ENCODE data around the gene MBOAT1.
A peak's percentile ranks its signal among the peaks of the same experiment; 100 is the strongest.
"Not testable (repeated sequence)": the region's sequence is repeated elsewhere in the genome, so short reads cannot be mapped to it uniquely, and the experiment has no call there.

MBOAT1 gene

GRCh38 chr6:20146831-20147230 is 65.4 kb downstream of the MBOAT1 start:
- 0 out of 2 replicates have a peak, but pooled peaks have one; percentile 18 for TF ChIP-seq EGR2 (tag by site-specific recombination; IDR thresholded peaks at IDR 0.05; ENCODE audit: low read depth)
- H3K4me3 ChIP-seq (ENCODE audit: low read depth, low read length); POLR2A ChIA-PET; H3K36me3 ChIP-seq (ENCODE audit: control insufficient read depth in 2 of 2, insufficient read depth in 1 of 2, low read length in 2 of 2); H3K4me1 ChIP-seq (ENCODE audit: control insufficient read depth, insufficient read depth, low read length); H3K9me3 ChIP-seq (ENCODE audit: control insufficient read depth, insufficient read depth, low read depth, low read length); H3K27ac ChIP-seq (ENCODE audit: extremely low read depth, low read depth, low read length): not testable (repeated sequence)
- CTCF ChIA-PET = interaction anchor here (1.1 kb wide), 1 partner anchor 10 kb away, joined by 3 read pairs; no protein-coding TSS in a partner anchor

- peaks cover 0 to 4% of the 10 kb centered on the region in 2 experiments; a peak in 1 of 3 replicates for H3K36me3 ChIP-seq (ENCODE audit: control insufficient read depth in 2 of 2, insufficient read depth in 1 of 2, low read length in 2 of 2)
- no peaks in the 10 kb centered on the region for H3K9me3 ChIP-seq (ENCODE audit: control insufficient read depth, insufficient read depth, low read depth, low read length)
- no peak overlapping the region for H3K4me3 ChIP-seq (ENCODE audit: low read depth, low read length)
- TF ChIP-seq ZNF626 (tag by site-specific recombination; IDR thresholded peaks at IDR 0.05) = no peak
- TF ChIP-seq ZNF776 (tag by site-specific recombination; IDR thresholded peaks at IDR 0.05; ENCODE audit: borderline replicate concordance) = no peak
- no peak for TF ChIP-seq ZBTB6 (tag by site-specific recombination; IDR thresholded peaks at IDR 0.05)
- TF ChIP-seq ZNF670 (tag by site-specific recombination; IDR thresholded peaks at IDR 0.05; ENCODE audit: low read depth) = no peak
- TF ChIP-seq ZNF654 (tag by site-specific recombination; IDR thresholded peaks at IDR 0.05; ENCODE audit: low read depth) = no peak
- TF ChIP-seq ZNF768 (tag by site-specific recombination; IDR thresholded peaks at IDR 0.05) = no peak
- no peak for TF ChIP-seq ZNF341 (tag by site-specific recombination; IDR thresholded peaks at IDR 0.05; ENCODE audit: low read depth)
- TF ChIP-seq ZSCAN4 (tag by site-specific recombination; IDR thresholded peaks at IDR 0.05) = no peak
- no peak for TF ChIP-seq ZNF785 (tag by site-specific recombination; IDR thresholded peaks at IDR 0.05)
- no peak for TF ChIP-seq ZNF623 (tag by site-specific recombination; IDR thresholded peaks at IDR 0.05)
- TF ChIP-seq, protein P1, sequence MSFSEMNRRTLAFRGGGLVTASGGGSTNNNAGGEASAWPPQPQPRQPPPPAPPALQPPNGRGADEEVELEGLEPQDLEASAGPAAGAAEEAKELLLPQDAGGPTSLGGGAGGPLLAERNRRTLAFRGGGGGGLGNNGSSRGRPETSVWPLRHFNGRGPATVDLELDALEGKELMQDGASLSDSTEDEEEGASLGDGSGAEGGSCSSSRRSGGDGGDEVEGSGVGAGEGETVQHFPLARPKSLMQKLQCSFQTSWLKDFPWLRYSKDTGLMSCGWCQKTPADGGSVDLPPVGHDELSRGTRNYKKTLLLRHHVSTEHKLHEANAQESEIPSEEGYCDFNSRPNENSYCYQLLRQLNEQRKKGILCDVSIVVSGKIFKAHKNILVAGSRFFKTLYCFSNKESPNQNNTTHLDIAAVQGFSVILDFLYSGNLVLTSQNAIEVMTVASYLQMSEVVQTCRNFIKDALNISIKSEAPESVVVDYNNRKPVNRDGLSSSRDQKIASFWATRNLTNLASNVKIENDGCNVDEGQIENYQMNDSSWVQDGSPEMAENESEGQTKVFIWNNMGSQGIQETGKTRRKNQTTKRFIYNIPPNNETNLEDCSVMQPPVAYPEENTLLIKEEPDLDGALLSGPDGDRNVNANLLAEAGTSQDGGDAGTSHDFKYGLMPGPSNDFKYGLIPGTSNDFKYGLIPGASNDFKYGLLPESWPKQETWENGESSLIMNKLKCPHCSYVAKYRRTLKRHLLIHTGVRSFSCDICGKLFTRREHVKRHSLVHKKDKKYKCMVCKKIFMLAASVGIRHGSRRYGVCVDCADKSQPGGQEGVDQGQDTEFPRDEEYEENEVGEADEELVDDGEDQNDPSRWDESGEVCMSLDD (tag by site-specific recombination; IDR thresholded peaks at IDR 0.05) = no peak
- no peak for TF ChIP-seq ZNF292 (tag by site-specific recombination; IDR thresholded peaks at IDR 0.05; ENCODE audit: borderline replicate concordance, low read depth)
- no peak for TF ChIP-seq ZNF350 (tag by site-specific recombination; IDR thresholded peaks at IDR 0.05)
- no peak for TF ChIP-seq SP7 (tag by site-specific recombination; IDR thresholded peaks at IDR 0.05)
- no peak for TF ChIP-seq HOXA7 (CRISPR knock-in tag; IDR thresholded peaks at IDR 0.05; ENCODE audit: borderline replicate concordance)
- TF ChIP-seq ZNF549 (tag by site-specific recombination; IDR thresholded peaks at IDR 0.05) = no peak
- no peak overlapping the region for H3K27ac ChIP-seq (ENCODE audit: extremely low read depth, low read depth, low read length)
- H3K4me1 ChIP-seq (ENCODE audit: control insufficient read depth, insufficient read depth, low read length) = no peaks in the 10 kb centered on the region
- CTCF ChIA-PET = no interaction called here
- POLR2A ChIA-PET = no interaction called here
Measured at GRCh38 chr6:20146291-20146690, 66.0 kb downstream of the MBOAT1 start.

DNA sequence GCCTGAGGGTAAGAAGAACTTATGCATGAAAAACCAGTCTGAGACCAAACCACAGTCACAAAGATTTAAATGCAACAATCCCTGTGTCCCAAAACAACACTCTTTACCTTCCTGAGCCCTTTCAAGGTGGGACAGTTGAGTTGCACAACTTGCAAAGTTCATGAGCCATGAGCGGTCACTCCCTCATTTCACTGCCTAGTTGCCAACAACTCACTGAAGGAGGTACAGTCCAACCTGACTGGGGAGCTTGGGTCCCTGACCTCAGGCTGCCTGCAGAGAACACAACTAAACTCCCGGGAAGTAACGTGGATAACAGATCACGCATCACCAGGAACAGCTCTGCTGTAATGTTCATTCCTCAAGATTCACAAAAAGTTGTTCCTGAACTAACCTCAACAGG is 69.4 kb downstream of the MBOAT1 start:
- H3K36me3 ChIP-seq (ENCODE audit: control insufficient read depth in 2 of 2, insufficient read depth in 1 of 2, low read length in 2 of 2) = peaks cover 0 to 4% of the 10 kb centered on the region in 2 experiments; a peak in 1 of 3 replicates
- POLR2A ChIA-PET = no interaction called here
- H3K9me3 ChIP-seq (ENCODE audit: control insufficient read depth, insufficient read depth, low read depth, low read length) = no peaks in the 10 kb centered on the region
- H3K4me1 ChIP-seq (ENCODE audit: control insufficient read depth, insufficient read depth, low read length) = no peaks in the 10 kb centered on the region
- no peak overlapping the region for H3K27ac ChIP-seq (ENCODE audit: extremely low read depth, low read depth, low read length)
- no peak for TF ChIP-seq ZNF76 (tag by site-specific recombination; IDR thresholded peaks at IDR 0.05; ENCODE audit: borderline replicate concordance, low read depth)
- TF ChIP-seq, protein P2, sequence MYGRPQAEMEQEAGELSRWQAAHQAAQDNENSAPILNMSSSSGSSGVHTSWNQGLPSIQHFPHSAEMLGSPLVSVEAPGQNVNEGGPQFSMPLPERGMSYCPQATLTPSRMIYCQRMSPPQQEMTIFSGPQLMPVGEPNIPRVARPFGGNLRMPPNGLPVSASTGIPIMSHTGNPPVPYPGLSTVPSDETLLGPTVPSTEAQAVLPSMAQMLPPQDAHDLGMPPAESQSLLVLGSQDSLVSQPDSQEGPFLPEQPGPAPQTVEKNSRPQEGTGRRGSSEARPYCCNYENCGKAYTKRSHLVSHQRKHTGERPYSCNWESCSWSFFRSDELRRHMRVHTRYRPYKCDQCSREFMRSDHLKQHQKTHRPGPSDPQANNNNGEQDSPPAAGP (tag by site-specific recombination; IDR thresholded peaks at IDR 0.05) = no peak
- no peak for TF ChIP-seq ZNF747 (tag by site-specific recombination; IDR thresholded peaks at IDR 0.05)
- no peak for TF ChIP-seq ZNF404 (tag by site-specific recombination; IDR thresholded peaks at IDR 0.05)
- no peak for TF ChIP-seq ZNF677 (tag by site-specific recombination; IDR thresholded peaks at IDR 0.05)
- TF ChIP-seq MEIS1 (CRISPR knock-in tag; IDR thresholded peaks at IDR 0.05; ENCODE audit: borderline replicate concordance) = no peak
- CTCF ChIA-PET = no interaction called here
- H3K4me3 ChIP-seq (ENCODE audit: low read depth, low read length) = no peak overlapping the region

Measured in HEK293 (cell line).